Smooth muscle cell (in vitro differentiated cells): ENCODE results near the gene PCGF3. TPM values are rescaled to one million over a fixed set of nuclear protein-coding genes. Genes with fewer than 3 reads are reported as not detected.

Source experiments
- DNase-seq: peaks from one replicate; lab custom pipeline; 2025; ENCODE audit not compliant: unreplicated experiment; lab: John Stamatoyannopoulos, UW
- H2AFZ ChIP-seq: fragments of 200-600 bp; sonication (generic); 2 replicates; pipeline ENCODE4 v1.6.0; 2016; ENCODE audit warnings: antibody characterized with exemption, low read depth, mild to moderate bottlenecking
- H3F3A ChIP-seq: fragments of 200-600 bp; sonication (generic); 2 replicates; pipeline ENCODE4 v1.6.0; 2017; ENCODE audit warnings: antibody characterized with exemption, low read depth
- H3K27ac ChIP-seq: fragments of 200-600 bp; sonication (generic); 2 replicates; pipeline ENCODE4 v1.5.1; 2016; ENCODE audit warnings: low read depth, mild to moderate bottlenecking
- H3K27me3 ChIP-seq: fragments of 200-600 bp; sonication (generic); 2 replicates; pipeline ENCODE4 v1.6.1; 2016; ENCODE audit warnings: low read depth, mild to moderate bottlenecking
- H3K36me3 ChIP-seq: fragments of 200-600 bp; sonication (generic); 2 replicates; pipeline ENCODE4 v1.5.1; 2016; ENCODE audit warnings: low read depth
- H3K4me1 ChIP-seq: fragments of 200-600 bp; sonication (generic); 2 replicates; pipeline ENCODE4 v1.5.1; 2016; ENCODE audit warnings: low read depth
- H3K4me2 ChIP-seq: fragments of 200-600 bp; sonication (generic); 2 replicates; pipeline ENCODE4 v1.6.0; 2016; ENCODE audit warnings: mild to moderate bottlenecking
- H3K4me3 ChIP-seq: fragments of 200-600 bp; sonication (generic); 2 replicates; pipeline ENCODE4 v1.5.1; 2016; ENCODE audit warnings: mild to moderate bottlenecking
- H3K79me2 ChIP-seq: fragments of 200-600 bp; sonication (generic); 2 replicates; pipeline ENCODE4 v1.6.0; 2016; ENCODE audit warnings: low read depth, mild to moderate bottlenecking
- H3K9ac ChIP-seq: fragments of 200-600 bp; sonication (generic); 2 replicates; pipeline ENCODE4 v1.6.0; 2016; ENCODE audit warnings: low read depth
- H3K9me3 ChIP-seq: fragments of 200-600 bp; sonication (generic); replicated peaks from 2 replicates; pipeline ENCODE4 v1.5.1; 2016; ENCODE audit warnings: low read depth
- H4K20me1 ChIP-seq: fragments of 200-600 bp; sonication (generic); 2 replicates; pipeline ENCODE4 v1.6.0; 2016; ENCODE audit warnings: low read depth
- CTCF ChIP-seq: fragments of 200-600 bp; sonication (generic); IDR thresholded peaks from 2 replicates; pipeline ENCODE4 v1.5.1; 2017; ENCODE audit warnings: borderline replicate concordance, mild to moderate bottlenecking, antibody characterized with exemption; ENCODE audit not compliant: insufficient read depth, poor library complexity, severe bottlenecking
- WGBS: methylation state at CpG from one replicate; pipeline ENCODE4 v1.1.7; 2016; ENCODE audit warnings: low lambda C conversion rate; 5-methylcytosine and 5-hydroxymethylcytosine counted together
- polyA plus RNA-seq: library from polyadenylated mRNA; unstranded; fragments of >200 nt; fragmentation: Nextera tagmentation; extraction: Ambion mirVana; gene quantifications from 2 replicates; pipeline ENCODE4 v1.2.1, GENCODE V29; 2016
- total RNA-seq: library from RNA; depleted of rRNA; stranded (reverse); fragments of >200 nt; gene quantifications from 2 replicates; pipeline ENCODE4 v1.2.3, GENCODE V29; 2014

Gene PCGF3
- total and polyA plus RNA-seq, 2 experiments from 2014 or later: 29.6 to 45.4 TPM

- Histone ChIP-seq H3K4me3 (no peak overlapping the region), H3K79me2 (peaks cover 34% of the 10 kb centered on the region), H3K36me3 (no peaks in the 10 kb centered on the region), H3K27ac (peak overlapping the region; percentile 89), H3K27me3 (no peaks in the 10 kb centered on the region), H3K4me1 (no peaks in the 10 kb centered on the region), H3K9me3 (no peaks in the 10 kb centered on the region), H4K20me1 (peaks cover 100% of the 10 kb centered on the region), H3K9ac (peak overlapping the region; percentile 22), H3F3A (peaks cover 60% of the 10 kb centered on the region), H2AFZ (no peak overlapping the region), H3K4me2 (peak overlapping the region; percentile 36)
- DNase-seq: no peak
- TF ChIP-seq CTCF: no peak
- WGBS: 69% methylated on average over 21 of the region's 21 CpGs
Observed at GRCh38 chr4:766559-767283, 61.1 kb downstream of the PCGF3 start.

- H3K4me1 ChIP-seq: no peaks in the 10 kb centered on the region
- H3K36me3 ChIP-seq: no peaks in the 10 kb centered on the region
- no peaks in the 10 kb centered on the region for H3K9me3 ChIP-seq
- H3K27ac ChIP-seq: no peak overlapping the region
- H3K27me3 ChIP-seq: no peaks in the 10 kb centered on the region
- no peak for TF ChIP-seq CTCF
- no peak overlapping the region for H3K4me3 ChIP-seq
- 93% methylated on average over 15 of the region's 15 CpGs for WGBS
- no peak overlapping the region for H3K9ac ChIP-seq
- H2AFZ ChIP-seq: no peak overlapping the region
- H3K4me2 ChIP-seq: no peak overlapping the region
- peaks cover 41% of the 10 kb centered on the region for H3K79me2 ChIP-seq
- H4K20me1 ChIP-seq: peaks cover 100% of the 10 kb centered on the region
- DNase-seq: no peak
- H3F3A ChIP-seq: peaks cover 60% of the 10 kb centered on the region
Observed at GRCh38 chr4:768076-768475, 62.4 kb downstream of the PCGF3 start.

GRCh38 chr4:768995-769394 is 63.4 kb downstream of the PCGF3 start:
- no peaks in the 10 kb centered on the region for H3K9me3 ChIP-seq
- DNase-seq: no peak
- no peak overlapping the region for H2AFZ ChIP-seq
- H3K27ac ChIP-seq: no peak overlapping the region
- H3F3A ChIP-seq: peaks cover 52% of the 10 kb centered on the region
- no peaks in the 10 kb centered on the region for H3K4me1 ChIP-seq
- no peak for TF ChIP-seq CTCF
- no peak overlapping the region for H3K4me2 ChIP-seq
- H3K36me3 ChIP-seq: no peaks in the 10 kb centered on the region
- H3K9ac ChIP-seq: no peak overlapping the region
- H3K27me3 ChIP-seq: no peaks in the 10 kb centered on the region
- H3K79me2 ChIP-seq: peaks cover 51% of the 10 kb centered on the region
- H4K20me1 ChIP-seq: peaks cover 100% of the 10 kb centered on the region
- H3K4me3 ChIP-seq: no peak overlapping the region
- 91% methylated on average over 12 of the region's 12 CpGs for WGBS

GRCh38 chr4:769511-769910 is 63.9 kb downstream of the PCGF3 start:
- no peak for TF ChIP-seq CTCF
- 99% methylated on average over 19 of the region's 19 CpGs for WGBS
- Histone ChIP-seq H4K20me1 (peaks cover 100% of the 10 kb centered on the region), H3K36me3 (no peaks in the 10 kb centered on the region), H3K4me2 (no peak overlapping the region), H3K4me1 (no peaks in the 10 kb centered on the region), H3K27me3 (no peaks in the 10 kb centered on the region), H3K79me2 (peaks cover 56% of the 10 kb centered on the region), H3K9ac (no peak overlapping the region), H2AFZ (no peak overlapping the region), H3K4me3 (no peak overlapping the region), H3K27ac (no peak overlapping the region), H3F3A (peaks cover 51% of the 10 kb centered on the region), H3K9me3 (no peaks in the 10 kb centered on the region)
- DNase-seq: no peak
